GM21447 (cell line): Measurements from ENCODE around the gene OBSL1.

Experiments
- ATAC-seq: cut with Tn5 transposase; IDR thresholded peaks from one replicate; pipeline ENCODE4 v1.9.1; 2021; ENCODE audit not compliant: unreplicated experiment

OBSL1 gene

DNA sequence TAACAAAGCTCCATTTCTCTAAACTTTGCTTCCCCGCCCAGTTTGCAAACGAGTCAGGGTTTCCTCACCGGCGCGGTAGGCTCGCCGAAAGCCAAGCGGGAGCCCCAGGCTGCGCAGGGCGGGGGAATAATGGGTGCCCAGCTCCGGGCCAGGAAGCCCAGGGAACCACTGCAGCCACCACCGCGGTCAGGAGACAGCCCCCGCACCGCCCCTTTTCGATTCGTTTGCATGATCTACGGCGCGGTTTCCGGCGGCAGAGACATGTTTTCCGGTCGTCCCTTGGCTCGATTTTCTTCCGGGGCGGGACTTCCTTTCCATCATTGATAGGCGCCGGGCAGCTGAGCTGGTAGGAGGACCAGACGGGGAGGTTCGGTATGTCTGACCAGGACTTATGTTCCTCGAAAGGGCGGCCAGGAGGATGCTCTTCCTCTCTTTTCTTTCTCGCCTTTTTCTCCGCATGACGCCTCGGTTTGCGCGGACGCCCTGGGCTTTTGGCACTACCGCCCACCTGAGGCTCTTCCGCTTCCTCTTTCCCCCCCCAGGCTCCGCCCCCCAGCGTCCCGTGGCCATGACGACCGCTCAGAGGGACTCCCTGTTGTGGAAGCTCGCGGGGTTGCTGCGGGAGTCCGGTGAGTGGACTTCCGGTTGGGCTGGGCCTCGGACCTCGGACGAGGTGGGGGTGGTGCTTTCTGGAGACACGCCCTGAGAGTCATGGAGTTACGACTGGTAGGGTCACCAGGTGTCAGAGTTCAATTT is 26.4 kb upstream of the OBSL1 start, which contains the start of gene STK11IP:
TSS of gene STK11IP (plus strand) at position 306 of the 756 bp plus-strand sequence. CDS start at position 569, 263 bp downstream.
- ATAC-seq, result peak; percentile 94

DNA sequence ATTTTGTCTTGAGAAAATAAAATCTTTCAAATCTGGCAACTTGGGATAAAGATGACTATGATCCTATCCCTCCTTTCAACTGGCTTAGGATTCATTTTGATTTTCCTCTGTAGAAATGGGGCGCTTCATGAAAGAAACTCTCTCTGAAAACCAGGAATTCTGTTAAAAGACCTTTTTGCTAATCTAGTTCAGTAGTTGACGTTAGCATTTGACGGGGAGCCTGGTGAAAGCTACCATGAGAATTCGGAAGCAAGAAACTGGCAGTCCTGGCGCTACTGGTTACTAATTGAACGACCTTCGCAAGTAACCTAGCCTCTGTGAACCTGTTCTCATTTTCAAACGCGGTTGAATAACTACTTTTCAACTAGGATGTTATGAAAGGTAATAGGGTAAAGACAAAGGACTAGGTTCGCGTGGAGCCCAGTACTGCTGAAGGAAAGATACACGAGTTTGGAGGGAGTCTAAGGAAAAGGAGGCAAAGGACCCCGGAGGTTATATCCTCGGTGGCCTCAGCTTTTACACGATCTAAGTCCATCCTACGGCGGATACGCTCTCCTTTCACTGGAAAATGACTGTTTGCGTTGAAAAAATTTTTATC is 25.7 kb upstream of the OBSL1 start:
- peak; percentile 6 for ATAC-seq

DNA sequence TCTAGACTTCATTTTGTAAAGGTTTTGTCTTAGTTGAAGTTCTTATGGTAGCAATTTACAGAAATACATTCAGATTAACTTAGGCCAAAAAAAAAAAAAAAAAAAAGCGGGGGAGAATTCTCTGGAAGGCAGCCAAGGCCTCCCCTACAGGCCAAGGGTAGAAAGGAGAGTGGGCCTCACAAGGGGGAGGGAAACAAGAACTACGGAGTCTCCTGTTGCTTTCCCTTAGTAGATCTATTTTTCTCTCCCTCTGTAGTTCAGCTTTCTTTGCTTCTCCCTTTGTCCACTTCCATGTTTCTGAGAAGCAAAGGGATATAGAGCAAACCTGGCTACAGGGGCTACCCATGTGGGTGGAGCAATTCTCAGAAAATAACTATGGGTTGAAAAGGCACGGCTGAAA is 23.9 kb upstream of the OBSL1 start:
- no peak for ATAC-seq

DNA sequence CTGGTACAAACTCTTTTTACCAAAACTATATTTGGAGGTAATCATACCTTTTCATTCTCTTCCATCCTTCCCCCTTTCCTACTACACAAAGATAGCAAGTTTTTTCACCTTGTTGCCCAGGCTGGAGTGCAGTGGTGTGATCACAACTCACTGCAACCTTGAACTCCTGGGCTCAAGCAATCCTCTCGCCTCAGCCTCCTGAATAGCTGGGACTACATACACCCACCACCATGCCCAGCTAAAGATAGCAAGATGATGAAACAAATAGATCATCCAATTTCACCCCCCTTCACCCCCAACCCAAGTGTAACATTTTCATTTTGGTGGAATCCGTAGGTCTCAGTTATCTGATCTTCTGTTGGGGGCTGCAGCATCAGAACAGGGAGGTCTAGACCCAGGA is 21.8 kb upstream of the OBSL1 start:
- ATAC-seq, result no peak

DNA sequence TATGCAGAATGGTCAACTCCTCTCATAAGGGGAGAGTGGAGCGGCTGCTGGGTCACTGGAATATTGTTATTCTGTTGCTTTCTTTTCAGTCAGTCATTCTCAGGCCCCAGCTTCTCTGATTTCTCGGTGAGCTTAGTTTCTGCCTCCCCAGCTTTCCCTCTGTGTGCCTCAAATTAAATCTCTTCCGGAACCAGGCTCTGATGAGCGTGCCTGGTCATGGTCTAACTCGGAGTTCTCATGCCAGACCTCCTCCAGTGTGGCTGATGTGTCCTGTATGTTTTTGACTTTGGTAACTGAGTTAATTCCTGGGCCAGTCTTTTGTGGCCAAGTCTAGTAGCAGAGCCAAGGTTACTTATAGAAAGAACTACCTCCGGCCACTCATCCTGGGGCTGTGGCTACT is 21.4 kb upstream of the OBSL1 start:
- ATAC-seq, result no peak

DNA sequence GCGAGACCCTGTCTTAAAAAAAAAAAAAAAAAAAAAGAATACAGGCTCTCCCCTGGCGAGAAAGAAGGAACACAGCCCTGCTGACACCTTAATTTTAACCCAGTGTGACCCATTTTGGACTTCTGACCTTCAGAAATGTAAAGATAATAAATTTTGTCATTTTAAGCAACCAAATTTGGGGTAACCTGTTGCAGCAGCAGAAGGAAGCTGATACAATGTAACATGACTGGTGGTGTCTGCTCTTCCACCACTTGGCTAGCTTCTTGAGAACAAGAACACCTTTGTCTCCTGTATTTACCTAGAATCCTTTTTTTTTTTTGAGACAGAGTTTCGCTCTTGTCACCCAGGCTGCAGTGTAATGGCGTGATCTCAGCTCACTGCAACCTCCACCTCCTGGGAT is 19.8 kb upstream of the OBSL1 start:
- ATAC-seq, result no peak

DNA sequence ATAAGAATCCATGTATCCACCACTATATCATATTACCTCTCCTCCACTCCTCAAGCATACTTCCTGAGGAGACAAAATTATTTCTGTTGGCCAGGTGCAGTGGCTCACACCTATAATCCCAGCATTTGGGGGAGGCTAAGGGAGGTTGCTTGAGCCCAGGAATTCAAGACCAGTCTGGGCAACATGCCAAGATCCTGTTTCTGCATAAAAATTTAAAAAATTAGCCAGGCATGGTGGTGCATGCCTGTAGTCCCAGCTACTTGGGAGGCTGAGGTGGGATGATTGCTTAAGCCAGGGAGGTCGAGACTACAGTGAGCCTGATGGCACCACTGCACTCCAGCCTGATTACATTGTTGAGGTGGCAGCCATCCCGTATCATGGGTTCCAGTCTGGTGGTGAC is 10.0 kb upstream of the OBSL1 start:
- ATAC-seq, result no peak

DNA sequence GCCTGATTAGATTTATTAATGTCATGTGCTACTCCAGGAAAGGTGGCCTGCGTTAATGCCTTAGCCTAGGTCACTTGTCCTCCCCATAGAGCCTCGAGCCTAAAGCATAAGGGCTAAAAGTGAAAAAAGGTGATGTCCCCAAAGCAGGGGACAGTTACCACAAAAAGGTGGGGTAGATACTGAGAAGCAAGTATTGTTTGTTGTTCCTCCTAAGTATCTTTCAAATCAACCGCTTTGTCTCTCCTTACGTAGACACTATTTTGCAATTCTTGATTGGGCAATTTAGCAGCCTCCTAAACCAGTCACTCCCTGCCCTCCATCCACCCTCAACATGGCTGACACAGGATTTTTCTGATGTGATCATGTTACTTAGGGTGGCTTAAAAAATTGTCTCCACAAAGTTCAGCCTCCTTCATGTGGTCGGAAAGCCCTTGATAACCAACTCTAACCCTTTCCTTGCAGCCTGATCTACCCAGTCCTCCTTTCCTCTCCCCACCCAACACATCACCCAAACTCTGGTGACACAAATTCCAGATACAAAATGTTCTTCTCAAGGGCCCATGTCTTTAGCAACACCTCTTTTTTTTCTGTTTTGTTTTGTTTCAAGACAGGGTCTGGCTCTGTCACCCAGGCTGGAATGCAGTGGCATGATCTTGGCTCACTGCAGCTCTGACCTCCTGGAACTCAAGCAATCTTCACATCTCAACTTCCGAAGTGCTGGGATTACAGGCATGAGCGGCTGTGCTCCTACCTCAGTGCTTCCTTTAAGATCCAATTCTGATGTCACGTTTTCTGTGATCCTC is 7.7 kb upstream of the OBSL1 start:
- no peak for ATAC-seq

DNA sequence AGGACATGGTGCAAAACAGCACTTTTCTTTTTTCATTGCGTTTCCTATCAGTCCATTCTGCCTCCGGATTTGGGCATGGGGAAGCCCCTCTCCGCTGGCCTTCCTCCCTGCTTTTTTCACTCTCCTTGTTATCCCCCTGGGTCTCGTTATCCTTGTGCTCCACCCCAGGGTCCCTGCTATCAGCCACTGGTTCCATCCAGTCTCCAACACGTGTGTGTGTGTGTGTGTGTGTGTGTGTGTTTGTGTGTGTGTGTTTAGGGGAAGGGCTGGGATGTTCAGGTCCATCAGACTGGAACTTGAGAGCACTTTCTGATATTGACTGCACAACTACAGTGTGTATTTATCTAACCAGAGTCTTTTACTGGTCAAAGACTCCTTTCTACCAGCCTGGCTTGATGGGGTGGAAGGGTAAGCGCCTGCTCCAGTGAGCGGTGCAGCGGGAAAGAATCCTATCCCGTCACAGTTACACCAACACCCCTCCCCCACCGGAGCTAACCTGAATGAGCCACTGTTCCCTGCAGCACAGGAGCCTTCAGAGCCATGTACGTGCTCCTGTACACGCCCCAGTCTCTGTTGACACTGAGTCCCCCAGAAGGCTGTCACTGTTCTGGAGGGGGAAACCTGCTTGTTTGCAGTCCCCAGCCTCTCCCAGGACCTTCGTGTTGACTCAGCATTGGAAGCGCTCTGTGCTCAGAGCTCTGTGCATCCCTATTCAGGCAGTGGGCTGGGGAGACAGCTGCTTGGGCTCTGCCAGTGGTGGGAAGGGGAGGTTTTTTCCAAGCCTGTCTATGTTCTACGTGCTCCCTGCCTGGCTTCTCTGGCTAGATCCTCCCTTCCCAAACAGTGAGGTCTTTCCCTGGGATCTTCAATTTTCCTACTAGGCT is 5.4 kb upstream of the OBSL1 start:
- ATAC-seq, result no peak

DNA sequence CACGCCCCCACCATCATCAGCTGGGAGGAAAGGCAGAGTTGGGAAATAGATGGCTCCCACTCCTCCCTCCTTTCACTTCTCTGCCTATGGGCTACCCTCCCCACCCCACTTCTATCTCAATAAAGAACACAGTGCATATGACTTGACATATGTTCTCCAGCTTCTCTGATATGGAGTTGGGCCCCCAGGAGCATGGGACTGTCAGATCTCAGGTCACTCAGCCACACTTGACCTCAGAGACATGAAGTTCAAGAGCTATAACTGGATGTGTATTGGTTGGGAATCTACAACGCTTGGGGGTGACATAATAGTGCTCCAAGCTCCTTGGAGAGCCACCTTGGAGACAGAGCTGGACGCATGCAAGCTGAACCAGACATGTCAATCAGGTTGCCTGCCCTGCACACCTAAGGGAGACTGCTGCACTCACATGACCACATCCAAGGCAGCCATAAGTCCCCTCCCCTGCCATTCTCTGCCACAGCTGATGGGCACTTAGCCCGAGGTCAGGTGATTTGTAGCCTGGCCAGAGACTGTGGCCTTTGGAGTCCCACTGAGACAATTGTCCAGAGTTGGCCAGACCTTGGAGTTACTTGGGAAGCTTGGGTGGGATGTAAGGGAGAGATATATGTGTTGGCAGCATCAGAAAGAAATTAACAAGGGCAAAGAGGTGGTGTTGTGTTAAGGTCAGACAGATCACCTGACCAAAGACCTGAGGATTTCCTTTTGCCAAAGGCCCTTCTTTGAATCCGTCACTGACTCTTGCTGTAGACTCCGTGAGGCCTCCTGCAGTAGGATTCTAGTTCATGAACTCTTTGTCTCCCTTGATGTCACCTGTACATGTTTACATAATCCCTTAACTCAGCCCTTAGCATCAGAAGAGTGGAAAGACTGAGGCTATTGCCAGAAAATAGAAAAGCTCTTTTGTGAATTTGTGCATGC is 4.5 kb upstream of the OBSL1 start:
- no peak for ATAC-seq

DNA sequence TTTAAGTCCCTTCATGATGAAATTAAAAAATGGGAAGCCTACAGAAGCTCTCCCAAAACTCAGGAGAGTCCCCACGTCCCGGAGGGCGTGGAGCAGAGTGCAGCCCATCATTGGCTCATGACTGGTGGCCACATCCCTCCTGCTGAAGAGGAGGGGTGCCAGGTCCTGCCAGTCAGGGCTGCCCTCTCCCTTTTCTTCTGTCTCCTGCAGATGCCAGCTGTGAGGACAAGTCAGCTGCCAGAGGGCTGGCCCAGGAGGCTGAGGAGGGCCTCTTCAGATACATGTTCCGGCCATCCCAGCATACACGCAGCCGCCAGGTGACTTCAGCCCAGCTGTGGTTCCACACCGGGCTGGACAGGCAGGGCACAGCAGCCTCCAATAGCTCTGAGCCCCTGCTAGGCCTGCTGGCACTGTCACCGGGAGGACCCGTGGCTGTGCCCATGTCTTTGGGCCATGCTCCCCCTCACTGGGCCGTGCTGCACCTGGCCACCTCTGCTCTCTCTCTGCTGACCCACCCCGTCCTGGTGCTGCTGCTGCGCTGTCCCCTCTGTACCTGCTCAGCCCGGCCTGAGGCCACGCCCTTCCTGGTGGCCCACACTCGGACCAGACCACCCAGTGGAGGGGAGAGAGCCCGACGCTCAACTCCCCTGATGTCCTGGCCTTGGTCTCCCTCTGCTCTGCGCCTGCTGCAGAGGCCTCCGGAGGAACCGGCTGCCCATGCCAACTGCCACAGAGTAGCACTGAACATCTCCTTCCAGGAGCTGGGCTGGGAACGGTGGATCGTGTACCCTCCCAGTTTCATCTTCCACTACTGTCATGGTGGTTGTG is 3.4 kb upstream of the OBSL1 start:
- ATAC-seq, result no peak

DNA sequence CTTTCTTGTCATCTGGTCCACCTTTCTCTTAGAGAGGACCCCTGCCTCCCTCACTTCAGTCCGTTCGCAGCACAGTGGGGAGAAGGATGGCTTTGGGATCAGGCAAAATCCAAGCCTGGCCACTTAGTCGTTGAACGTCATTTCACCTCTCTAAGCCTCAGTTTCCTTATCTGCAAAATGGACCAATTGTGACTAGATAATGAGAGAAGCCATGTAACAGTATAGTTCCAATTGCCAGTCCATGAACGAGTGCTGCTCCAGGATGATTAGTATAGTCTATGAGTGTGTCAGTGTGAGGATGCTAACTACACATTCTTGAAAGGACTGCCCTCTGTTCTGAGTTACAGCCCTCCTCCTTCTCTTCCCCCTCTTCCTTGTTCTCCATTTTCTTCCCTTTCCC is 1.8 kb upstream of the OBSL1 start:
- ATAC-seq, result no peak

DNA sequence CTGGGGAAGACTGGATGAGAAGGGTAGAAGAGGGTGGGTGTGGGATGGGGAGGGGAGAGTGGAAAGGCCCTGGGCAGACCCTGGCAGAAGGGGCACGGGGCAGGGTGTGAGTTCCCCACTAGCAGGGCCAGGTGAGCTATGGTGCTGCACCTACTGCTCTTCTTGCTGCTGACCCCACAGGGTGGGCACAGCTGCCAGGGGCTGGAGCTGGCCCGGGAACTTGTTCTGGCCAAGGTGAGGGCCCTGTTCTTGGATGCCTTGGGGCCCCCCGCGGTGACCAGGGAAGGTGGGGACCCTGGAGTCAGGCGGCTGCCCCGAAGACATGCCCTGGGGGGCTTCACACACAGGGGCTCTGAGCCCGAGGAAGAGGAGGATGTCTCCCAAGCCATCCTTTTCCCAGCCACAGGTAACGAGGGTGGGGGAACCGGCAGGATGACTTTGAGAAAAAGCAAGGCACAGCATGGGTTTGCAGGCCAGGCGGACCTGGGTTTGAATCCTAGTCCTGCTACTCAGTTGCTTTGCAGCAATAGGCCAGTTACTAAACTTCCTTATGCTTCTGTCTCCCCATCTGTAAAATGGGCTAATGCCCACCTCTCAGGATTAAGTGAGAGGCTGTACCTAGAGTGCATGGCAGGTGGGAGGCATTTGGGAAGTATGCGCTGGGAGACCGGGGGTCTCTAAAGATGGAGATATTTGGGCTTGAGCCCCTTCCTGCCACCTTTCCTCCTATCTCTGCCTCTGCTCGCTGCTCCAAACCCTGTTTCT is 1.1 kb upstream of the OBSL1 start, which contains the start of gene INHA:
TSS of gene INHA (plus strand) at position 74 of the 765 bp plus-strand sequence. CDS start at position 139, 65 bp downstream.
- ATAC-seq, result no peak

DNA sequence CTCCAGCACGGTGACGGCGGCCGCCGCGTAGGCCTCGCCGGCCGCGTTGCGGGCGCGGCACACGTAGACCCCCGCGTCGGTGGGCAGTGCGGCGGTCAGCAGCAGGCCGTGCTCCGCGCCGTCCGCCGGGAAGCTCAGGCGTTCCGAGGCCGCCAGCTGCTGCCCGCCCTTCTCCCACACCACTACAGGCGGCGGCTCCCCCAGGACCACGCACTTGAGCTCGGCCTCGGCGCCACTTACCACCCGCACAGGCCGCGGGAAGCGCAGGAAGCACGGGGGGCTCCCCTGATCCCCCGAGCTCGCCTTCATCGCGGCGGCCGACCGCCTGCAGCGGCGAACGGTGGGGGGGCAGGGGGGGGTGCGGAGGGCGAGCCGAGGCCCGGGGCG is 422 bp downstream of the OBSL1 start:
- ATAC-seq, result no peak

DNA sequence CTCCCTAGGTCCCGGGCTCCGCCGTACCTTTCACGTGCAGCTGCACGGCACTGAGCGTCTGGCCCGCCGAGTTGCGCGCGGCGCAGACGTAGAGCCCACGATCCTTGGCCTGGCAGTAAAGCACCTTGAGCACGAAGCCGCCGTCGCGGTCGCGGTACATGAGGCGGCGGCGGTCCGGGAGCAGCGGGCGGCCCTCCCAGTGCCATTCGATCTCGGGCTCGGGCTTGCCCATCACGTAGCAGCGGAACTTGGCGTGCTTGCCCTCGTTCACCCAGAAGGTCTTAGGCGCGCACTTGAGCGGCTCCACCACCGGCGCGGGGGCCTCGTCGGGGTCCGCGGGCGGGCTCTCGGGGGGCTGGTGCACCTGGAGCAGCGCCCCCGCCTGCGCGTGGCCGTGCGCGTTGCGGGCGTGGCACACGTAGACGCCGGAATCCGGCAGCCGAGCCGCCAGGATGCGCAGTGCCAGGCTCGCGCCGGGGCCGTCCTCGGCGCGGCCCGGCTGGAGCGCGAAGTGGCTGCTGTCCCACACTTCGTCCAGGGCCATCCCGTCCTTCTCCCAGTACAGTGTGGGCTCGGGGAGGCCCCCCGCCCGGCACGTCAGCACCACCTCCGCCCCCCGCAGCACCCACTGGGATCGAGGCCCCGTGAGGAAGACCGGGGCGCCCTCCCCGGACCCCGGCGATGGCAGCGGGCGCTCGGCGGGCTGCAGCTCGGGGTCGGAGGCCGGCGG is 980 bp downstream of the OBSL1 start:
- no peak for ATAC-seq

DNA sequence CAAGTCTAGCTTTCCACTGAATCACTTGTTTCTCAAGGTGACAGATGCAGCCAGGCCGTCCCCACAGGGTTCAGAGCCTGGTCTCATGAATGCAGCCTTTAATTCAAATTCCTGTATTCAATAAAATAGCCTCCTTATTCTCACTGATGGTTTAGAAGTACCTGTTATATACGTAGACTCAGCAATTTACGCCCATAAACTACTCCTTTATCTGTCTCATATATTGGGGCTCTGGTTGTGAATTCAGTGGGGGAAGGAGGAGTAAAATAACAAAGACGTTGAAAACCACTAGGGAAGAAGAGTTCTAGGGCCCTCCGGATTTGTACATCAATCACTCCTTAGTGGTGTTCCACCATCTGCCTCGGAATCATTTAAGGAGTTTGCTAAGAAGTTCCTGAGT is 1.7 kb downstream of the OBSL1 start:
- no peak for ATAC-seq

DNA sequence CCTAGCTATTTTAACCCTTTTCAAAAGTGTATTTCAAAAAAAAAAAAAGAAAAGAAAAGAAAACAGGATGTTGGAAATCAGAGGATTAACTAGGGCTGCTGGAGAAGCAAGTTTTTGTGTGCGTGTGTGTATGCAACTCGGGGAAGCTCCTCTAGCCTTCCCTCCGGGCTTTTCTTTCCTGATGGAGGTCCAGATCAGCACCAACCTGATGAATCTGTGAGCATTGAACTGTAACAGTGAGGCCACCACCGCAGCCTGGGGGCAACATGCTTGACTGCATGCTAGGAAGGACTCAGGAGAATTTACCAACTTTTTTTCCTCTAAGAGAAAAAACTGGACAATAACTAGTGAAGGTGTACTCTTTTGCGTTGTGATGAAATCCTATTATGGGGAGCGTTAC is 2.3 kb downstream of the OBSL1 start:
- ATAC-seq, result no peak
